HTR-8/SVneo (cell line): Measurements from ENCODE around the gene MOB3A.
"Not testable (repeated sequence)": the region's sequence is repeated elsewhere in the genome, so short reads cannot be mapped to it uniquely, and the experiment has no call there.

Source experiments
- DNase-seq: peaks from one replicate; pipeline ENCODE4 v3.0.0; 2011; ENCODE audit warnings: low spot score, mixed read lengths; ENCODE audit not compliant: insufficient read length
- FAIRE-seq: peaks from 2 replicates; lab custom pipeline; 2011; peaks lifted over from hg19 to GRCh38; lab: Jason Lieb, UNC

MOB3A gene

GRCh38 chr19:2037651-2038255 lies 58.4 kb downstream of the MOB3A start:
- DNase-seq (no peak), FAIRE-seq (no peak)

- FAIRE-seq (no peak), DNase-seq (no peak)
These were observed 59.7 kb downstream of the MOB3A start for GRCh38 chr19:2036424-2036823.

DNA sequence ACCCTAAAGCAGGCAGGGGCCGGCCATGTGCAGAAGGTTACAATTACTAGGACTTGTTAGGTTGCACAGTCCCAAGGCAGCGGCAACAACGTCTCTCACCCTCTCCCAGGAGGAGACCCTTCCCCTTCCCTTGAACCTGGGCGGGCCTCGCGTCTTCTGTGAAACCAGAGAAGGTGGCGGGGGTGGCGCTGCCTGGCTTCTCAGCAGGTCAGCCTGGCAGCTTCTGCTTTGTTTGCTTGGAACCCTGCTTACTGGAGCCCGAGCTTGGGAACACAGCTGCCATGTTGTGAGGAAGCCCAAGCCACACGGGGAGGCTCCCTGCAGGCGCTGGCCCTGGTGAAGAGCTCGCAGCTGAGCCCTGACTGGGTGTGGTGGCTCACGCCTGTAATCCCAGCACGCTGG lies 60.5 kb downstream of the MOB3A start:
- no peak for DNase-seq
- no peak for FAIRE-seq

DNA sequence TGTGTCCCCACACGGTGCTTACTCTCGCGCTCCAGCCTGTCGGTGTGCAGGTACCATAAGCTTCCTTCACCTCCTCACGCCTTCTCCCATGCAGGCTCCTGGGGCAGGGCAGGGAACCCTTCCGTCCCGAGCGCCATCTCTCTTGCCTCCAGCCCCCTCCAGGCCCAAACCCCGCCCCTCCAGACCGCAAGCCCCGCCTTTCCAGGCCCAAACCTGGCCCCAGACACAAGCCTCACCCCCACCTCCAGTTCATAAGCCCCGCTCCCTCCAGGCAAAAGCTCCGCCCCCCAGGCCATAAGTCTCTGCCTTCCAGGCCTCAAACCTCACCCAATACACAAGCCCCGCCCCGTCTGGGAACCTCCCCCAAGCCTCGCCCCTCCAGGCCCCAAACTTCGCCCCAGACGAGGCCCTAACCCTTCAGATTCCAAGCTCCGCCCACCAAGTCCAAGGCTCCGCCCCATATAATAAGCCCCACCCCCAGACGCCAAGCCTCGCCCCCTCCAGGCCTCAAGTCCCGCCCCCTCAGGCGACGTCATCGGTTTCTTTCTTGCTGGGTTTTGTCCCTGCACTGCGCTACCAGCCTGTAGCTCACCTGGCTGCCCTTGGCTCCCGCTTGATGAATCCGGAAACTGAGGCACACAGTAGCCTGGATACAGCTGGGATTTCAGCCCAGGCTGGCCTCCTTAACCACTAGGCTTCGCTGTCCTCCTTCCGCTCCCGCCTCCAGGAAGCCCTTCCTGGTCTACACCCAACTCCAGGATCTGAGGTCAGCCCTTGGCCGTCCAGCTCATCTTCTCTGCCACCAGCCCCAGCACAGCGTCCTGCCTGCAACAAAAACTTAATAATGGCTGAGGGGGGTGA lies 61.2 kb downstream of the MOB3A start:
- no peak for DNase-seq
- no peak for FAIRE-seq

DNA sequence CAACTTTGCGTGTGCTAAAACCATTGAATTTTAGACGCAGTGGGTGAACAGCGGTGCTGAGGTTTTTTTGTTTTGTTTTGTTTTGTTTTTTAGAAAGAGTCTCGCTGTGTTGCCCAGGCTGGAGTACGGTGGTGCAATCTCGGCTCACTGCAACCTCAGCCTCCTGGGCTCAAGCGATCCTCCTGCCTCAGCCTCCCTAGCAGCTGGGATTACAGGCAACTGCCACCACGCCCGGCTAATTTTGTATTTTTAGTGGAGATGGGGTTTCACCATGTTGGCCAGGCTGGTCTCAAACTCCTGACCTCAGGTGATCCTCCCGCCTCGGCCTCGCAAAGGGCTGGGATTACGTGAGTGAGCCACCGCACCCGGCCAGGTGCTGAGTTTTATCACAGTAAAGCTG lies 61.9 kb downstream of the MOB3A start:
- not testable (repeated sequence) for DNase-seq, FAIRE-seq

DNA sequence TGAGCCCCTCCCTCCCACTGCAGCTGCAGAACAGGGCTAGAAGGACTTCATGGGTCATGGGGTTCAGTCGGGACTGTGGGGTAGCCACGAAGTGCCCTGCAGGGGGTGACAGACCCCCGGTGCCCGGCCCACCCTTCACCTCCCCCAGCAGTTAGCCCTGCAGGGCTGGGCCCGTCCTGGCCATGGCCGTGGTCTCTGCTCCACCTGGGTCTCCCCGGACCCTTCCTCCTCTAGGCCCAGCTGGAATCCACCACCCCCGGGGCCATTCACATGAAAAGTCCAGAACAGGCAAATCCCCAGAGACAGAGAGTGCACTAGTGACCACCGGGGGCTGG lies 62.3 kb downstream of the MOB3A start:
- no peak for FAIRE-seq
- no peak for DNase-seq

DNA sequence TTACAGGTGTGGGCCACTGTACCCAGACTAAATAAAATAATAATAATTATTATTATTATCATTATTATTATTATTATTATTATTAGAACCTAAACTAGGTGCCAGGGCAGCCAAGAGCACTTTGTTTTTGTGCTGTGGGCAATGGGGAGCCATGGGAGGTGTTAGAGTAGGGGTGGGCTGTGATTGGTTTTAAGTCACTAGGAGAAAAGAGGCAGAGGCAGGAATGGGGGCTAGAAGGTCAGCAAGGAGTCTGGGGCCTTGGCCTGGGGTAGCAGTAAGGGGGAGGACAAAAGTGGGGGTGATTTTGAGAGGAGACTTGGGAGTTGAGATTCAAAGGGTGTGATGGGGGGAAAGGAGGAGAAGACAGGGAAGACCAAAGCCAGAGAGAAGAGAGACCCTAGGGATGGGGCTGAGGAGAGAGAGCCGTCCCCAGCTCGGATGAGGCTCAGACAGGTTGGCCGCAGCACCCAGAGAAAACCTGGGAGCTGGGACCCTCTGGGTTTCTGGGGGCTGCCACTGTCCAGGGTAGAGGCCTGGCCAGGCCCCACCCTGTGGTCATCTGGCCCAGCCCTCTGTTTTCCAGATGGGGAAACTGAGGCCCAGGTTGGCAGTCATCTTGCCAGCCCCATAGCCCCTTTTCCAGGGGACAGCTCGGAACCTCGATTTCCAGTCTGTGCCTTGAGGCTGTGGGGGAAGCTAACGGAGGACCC lies 62.9 kb downstream of the MOB3A start:
- DNase-seq (no peak), FAIRE-seq (no peak)

DNA sequence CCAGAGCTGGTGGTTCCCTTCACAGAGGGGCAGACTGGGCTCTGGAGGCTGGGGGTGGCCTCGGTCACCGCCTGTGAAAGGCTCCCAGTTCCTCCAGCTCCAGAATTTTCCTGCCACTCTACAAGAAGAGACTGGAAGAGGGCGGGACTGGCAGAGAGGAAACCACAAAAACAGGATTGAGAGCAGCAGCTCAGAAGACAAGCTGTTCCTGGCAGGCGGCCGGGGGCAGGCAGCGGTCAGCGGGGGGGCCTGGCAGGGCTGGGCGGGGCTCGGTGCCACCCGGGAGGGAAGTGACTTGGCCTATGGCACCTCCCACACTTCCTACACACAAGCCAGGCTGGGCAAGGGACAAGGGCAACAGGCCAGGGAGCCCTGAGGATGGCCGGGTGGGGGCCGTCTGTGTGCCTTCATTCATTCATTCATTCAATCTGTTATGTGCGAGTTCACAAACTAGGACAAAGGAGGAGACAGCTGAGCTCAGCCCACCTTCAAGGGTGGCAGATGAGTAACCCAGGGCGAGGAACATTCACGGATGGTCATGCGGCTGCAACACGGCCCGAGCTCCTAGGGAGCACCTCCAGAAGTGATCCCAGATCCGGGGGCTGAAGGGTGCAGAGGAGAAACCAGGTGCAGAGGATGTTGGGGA lies 63.7 kb downstream of the MOB3A start:
- DNase-seq (peak; percentile 88), FAIRE-seq (peak; percentile 67)

GRCh38 chr19:2027361-2027760 lies 68.8 kb downstream of the MOB3A start:
- no peak for DNase-seq
- no peak for FAIRE-seq

- DNase-seq = no peak
- FAIRE-seq = no peak
These were observed 69.4 kb downstream of the MOB3A start for GRCh38 chr19:2026770-2027169.

DNA sequence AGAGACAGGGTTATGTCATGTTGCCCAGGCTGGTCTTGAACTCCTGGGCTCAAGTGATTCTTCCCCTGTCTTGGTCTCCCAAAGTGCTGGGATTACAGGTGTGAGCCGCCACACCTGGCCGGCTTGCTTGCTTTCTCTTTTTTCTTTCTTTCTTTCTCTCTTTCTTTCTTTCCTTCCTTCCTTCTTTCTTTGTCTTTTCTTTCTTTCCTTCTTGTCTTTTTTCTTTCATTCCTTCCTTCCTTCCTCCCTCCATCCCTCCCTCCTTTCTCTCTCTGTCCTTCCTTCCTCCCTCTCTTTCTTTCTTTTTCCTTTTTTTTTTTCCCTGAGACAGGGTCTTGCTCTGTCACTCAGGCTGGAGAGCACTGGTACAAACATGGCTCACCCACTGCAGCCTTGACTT lies 73.8 kb downstream of the MOB3A start:
- FAIRE-seq (no peak), DNase-seq (no peak)

DNA sequence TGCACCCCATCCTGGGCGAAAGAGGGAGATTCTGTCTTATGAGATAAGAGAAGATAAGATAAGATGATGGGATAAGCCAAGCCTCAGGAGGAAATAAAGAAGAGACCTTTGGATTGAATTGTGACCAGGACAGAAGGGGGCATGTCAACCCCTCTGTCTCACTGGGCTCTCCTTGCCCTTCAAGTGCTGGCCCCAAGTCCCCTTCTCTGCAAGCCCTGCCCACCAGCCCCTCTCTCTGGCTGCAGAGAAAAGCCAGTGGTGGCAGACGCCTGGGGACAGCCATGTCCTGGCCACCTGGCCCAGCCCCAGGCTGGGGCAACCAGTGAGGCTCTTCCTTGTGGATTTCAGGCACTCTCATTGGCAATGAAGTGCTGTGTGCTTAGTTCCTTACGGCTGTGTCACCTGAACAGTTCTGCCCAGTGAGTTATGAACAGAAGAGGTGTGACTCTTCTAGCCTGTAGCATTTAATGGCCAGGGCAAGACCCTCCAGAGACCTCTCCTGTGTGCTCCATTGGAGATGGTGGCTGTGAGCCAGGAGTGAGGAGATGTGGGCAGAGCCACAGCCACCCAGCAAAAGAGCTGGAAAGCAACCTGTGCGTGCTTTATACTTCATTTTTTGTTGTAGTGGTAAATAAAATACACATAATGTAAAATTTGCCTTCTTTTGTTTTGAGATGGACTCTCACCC lies 74.5 kb downstream of the MOB3A start:
- no peak for DNase-seq
- FAIRE-seq = no peak
